HG03521 (cell line): Measurements from ENCODE around the gene MLLT1.

Experiments
- ATAC-seq: cut with Tn5 transposase; IDR thresholded peaks from one replicate; pipeline ENCODE4 v1.9.1; 2021; ENCODE audit warnings: mild to moderate bottlenecking, moderate library complexity; ENCODE audit not compliant: unreplicated experiment

The MLLT1 gene

GRCh38 chr19:6275170-6275744 is 4.5 kb downstream of the MLLT1 start:
- no peak for ATAC-seq

- no peak for ATAC-seq
Observed at GRCh38 chr19:6274756-6275155, 5.0 kb downstream of the MLLT1 start.

- no peak for ATAC-seq
Observed at GRCh38 chr19:6273701-6274601, 5.8 kb downstream of the MLLT1 start.

GRCh38 chr19:6272913-6273600 is 6.7 kb downstream of the MLLT1 start:
- ATAC-seq = no peak

GRCh38 chr19:6272411-6272791 is 7.4 kb downstream of the MLLT1 start:
- no peak for ATAC-seq

- no peak for ATAC-seq
Observed at GRCh38 chr19:6271721-6272410, 7.9 kb downstream of the MLLT1 start.

- no peak for ATAC-seq
Observed at GRCh38 chr19:6271251-6271650, 8.5 kb downstream of the MLLT1 start.

GRCh38 chr19:6270822-6271221 is 9.0 kb downstream of the MLLT1 start:
- no peak for ATAC-seq

GRCh38 chr19:6270076-6270745 is 9.6 kb downstream of the MLLT1 start:
- no peak for ATAC-seq

GRCh38 chr19:6269101-6269886 is 10.5 kb downstream of the MLLT1 start:
- ATAC-seq = no peak

GRCh38 chr19:6268382-6268771 is 11.4 kb downstream of the MLLT1 start:
- ATAC-seq = no peak

- no peak for ATAC-seq
Observed at GRCh38 chr19:6267552-6268381, 12.0 kb downstream of the MLLT1 start.

GRCh38 chr19:6264803-6265202 is 15.0 kb downstream of the MLLT1 start:
- no peak for ATAC-seq

GRCh38 chr19:6263735-6264444 is 15.9 kb downstream of the MLLT1 start:
- ATAC-seq = no peak

GRCh38 chr19:6263306-6263705 is 16.5 kb downstream of the MLLT1 start:
- ATAC-seq = no peak

GRCh38 chr19:6262519-6262918 is 17.3 kb downstream of the MLLT1 start:
- ATAC-seq = no peak

GRCh38 chr19:6261883-6262282 is 17.9 kb downstream of the MLLT1 start:
- ATAC-seq = no peak

- ATAC-seq = no peak
Observed at GRCh38 chr19:6260912-6261650, 18.7 kb downstream of the MLLT1 start.
